GM18498 (cell line): Measurements from ENCODE around the gene TYW1.
"Not testable (repeated sequence)": the region's sequence is repeated elsewhere in the genome, so short reads cannot be mapped to it uniquely, and the experiment has no call there.

ENCODE experiments used
- ATAC-seq: cut with Tn5 transposase; IDR thresholded peaks from one replicate; pipeline ENCODE4 v1.9.1; 2021; ENCODE audit warnings: mild to moderate bottlenecking, moderate library complexity; ENCODE audit not compliant: unreplicated experiment

Gene TYW1

GRCh38 chr7:67185660-67186129, 189.1 kb downstream of the TYW1 start:
- ATAC-seq = peak; percentile 96

- ATAC-seq = not testable (repeated sequence)
Measured at GRCh38 chr7:67189160-67189559, 192.5 kb downstream of the TYW1 start.

GRCh38 chr7:67189801-67190465, 193.3 kb downstream of the TYW1 start:
- not testable (repeated sequence) for ATAC-seq

- ATAC-seq = not testable (repeated sequence)
Measured at GRCh38 chr7:67191002-67191720, 194.5 kb downstream of the TYW1 start.

GRCh38 chr7:67192123-67192702, 195.6 kb downstream of the TYW1 start:
- ATAC-seq = not testable (repeated sequence)

- ATAC-seq = not testable (repeated sequence)
Measured at GRCh38 chr7:67192889-67193613, 196.4 kb downstream of the TYW1 start.

- not testable (repeated sequence) for ATAC-seq
Measured at GRCh38 chr7:67196176-67196575, 199.5 kb downstream of the TYW1 start.

GRCh38 chr7:67198865-67199526, 202.4 kb downstream of the TYW1 start:
- ATAC-seq = not testable (repeated sequence)

- not testable (repeated sequence) for ATAC-seq
Measured at GRCh38 chr7:67205772-67206171, 209.1 kb downstream of the TYW1 start.

GRCh38 chr7:67206452-67206851, 209.8 kb downstream of the TYW1 start:
- ATAC-seq = no peak

GRCh38 chr7:67208656-67209055, 212.0 kb downstream of the TYW1 start:
- not testable (repeated sequence) for ATAC-seq

GRCh38 chr7:67209256-67209655, 212.6 kb downstream of the TYW1 start:
- ATAC-seq = no peak

- ATAC-seq = no peak
Measured at GRCh38 chr7:67210567-67210966, 213.9 kb downstream of the TYW1 start.

GRCh38 chr7:67211650-67212330, 215.2 kb downstream of the TYW1 start:
- ATAC-seq = not testable (repeated sequence)

- ATAC-seq = not testable (repeated sequence)
Measured at GRCh38 chr7:67213038-67213437, 216.4 kb downstream of the TYW1 start.

- not testable (repeated sequence) for ATAC-seq
Measured at GRCh38 chr7:67223551-67223950, 226.9 kb downstream of the TYW1 start.

- ATAC-seq = not testable (repeated sequence)
Measured at GRCh38 chr7:67226340-67226907, 229.8 kb downstream of the TYW1 start.

GRCh38 chr7:67226967-67227366, 230.3 kb downstream of the TYW1 start:
- ATAC-seq = not testable (repeated sequence)

- ATAC-seq = not testable (repeated sequence)
Measured at GRCh38 chr7:67229018-67229417, 232.4 kb downstream of the TYW1 start.

- not testable (repeated sequence) for ATAC-seq
Measured at GRCh38 chr7:67230029-67230428, 233.4 kb downstream of the TYW1 start.
